HG02759 (cell line): ENCODE measurements around the gene DKK2.
"Not testable (repeated sequence)": the region's sequence is repeated elsewhere in the genome, so short reads cannot be mapped to it uniquely, and the experiment has no call there.

Experiments
- ATAC-seq: cut with Tn5 transposase; IDR thresholded peaks from one replicate; pipeline ENCODE4 v1.9.1; 2021; ENCODE audit warnings: mild to moderate bottlenecking, moderate library complexity; ENCODE audit not compliant: unreplicated experiment

The DKK2 gene

GRCh38 chr4:106914223-106914622 is 121.9 kb downstream of the DKK2 start:
- no peak for ATAC-seq

GRCh38 chr4:106909486-106910188 is 126.5 kb downstream of the DKK2 start:
- no peak for ATAC-seq

GRCh38 chr4:106908049-106908448 is 128.1 kb downstream of the DKK2 start:
- ATAC-seq = not testable (repeated sequence)

- ATAC-seq = no peak
These were observed 128.9 kb downstream of the DKK2 start for GRCh38 chr4:106907216-106907615.

- no peak for ATAC-seq
These were observed 129.4 kb downstream of the DKK2 start for GRCh38 chr4:106906728-106907127.

- ATAC-seq = peak; percentile 76
These were observed 137.4 kb downstream of the DKK2 start for GRCh38 chr4:106898621-106899230.

- no peak for ATAC-seq
These were observed 142.2 kb downstream of the DKK2 start for GRCh38 chr4:106893903-106894302.

- no peak for ATAC-seq
These were observed 142.7 kb downstream of the DKK2 start for GRCh38 chr4:106893395-106893881.

GRCh38 chr4:106892786-106893185 is 143.3 kb downstream of the DKK2 start:
- no peak for ATAC-seq

GRCh38 chr4:106875340-106875739 is 160.8 kb downstream of the DKK2 start:
- no peak for ATAC-seq
